ENCODE measurements around the gene MYEOV.

Gene MYEOV

DNA sequence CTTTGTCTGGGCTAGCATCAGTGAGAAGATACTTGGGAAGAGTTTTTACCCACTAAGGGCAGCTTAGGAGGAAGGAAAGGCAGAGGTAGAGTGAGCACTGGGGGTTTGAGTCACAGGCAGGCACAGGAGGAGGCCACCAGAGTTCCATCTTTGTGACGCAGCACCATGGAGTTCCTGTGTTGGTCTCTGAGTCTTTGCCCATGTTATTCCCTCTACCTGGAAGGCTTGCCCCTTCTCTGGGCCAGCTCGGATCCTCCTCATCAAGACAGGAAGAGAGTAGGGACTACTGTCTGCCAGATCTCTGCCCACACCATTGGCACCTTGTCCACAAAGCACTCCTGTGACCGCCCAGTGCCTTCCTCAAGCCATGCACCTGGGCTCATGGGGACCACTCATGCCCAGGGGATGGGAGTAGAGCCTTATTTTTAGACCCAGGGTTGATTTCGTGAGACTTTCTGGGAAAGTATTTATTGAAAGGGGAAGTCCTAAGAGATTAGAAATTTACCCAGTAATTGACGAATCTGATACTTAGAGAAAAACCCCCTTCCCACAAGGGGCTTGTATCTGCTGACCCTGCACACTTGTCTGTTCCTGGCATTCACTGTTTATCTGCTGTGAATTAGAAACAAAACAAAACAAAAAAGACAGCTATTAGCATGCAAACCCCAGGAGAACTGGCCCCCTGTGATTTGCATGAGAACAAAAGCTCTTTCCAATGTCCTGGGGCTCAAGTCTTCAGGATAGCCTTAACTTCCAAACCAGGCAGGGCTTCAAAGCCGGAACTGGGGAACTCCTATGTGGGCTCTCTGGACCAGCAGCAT, 35.9 kb upstream of the MYEOV start:
- DNase-seq (ENCODE audit: low read depth) = no peak
- no peak for TF ChIP-seq CTCF (conservative IDR thresholded peaks at IDR 0.05; ENCODE audit: control insufficient read depth, insufficient read depth, low read depth, low read length)
- no peak overlapping the region for H3K4me3 ChIP-seq (ENCODE audit: control insufficient read depth, low read depth, low read length)

DNA sequence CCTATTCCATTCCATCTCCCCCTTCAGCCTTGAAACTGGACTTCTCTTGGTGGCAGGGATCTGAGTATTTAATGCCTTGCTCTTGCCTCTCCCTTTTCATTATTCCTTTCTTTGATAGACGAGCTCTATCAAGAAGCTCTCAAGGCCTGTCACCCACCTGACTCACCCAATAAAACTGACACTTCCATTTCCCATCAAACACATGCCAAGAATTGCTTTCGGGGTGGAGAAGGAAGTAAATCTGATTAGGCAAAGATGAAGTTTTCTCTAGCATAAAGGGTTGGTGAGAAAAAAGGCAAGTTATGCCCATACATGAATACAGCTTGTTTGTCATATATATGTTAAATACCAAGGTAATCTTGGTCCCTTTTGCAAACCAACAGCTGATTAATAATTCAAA, 34.9 kb upstream of the MYEOV start:
- no peak overlapping the region for H3K4me3 ChIP-seq (ENCODE audit: control insufficient read depth, low read depth, low read length)
- DNase-seq (ENCODE audit: low read depth) = no peak
- TF ChIP-seq CTCF (conservative IDR thresholded peaks at IDR 0.05; ENCODE audit: control insufficient read depth, insufficient read depth, low read depth, low read length) = no peak

GRCh38 chr11:69260622-69261021, 33.3 kb upstream of the MYEOV start:
- DNase-seq (ENCODE audit: low read depth) = peak; percentile 2

GRCh38 chr11:69261116-69261515, 32.8 kb upstream of the MYEOV start:
- DNase-seq (ENCODE audit: low read depth) = no peak
- no peak for TF ChIP-seq CTCF (conservative IDR thresholded peaks at IDR 0.05; ENCODE audit: control insufficient read depth, insufficient read depth, low read depth, low read length)
- no peak overlapping the region for H3K4me3 ChIP-seq (ENCODE audit: control insufficient read depth, low read depth, low read length)

More at GRCh38 chr11:69260622-69261021, 33.3 kb upstream of the MYEOV start:
- no peak overlapping the region for H3K4me3 ChIP-seq (ENCODE audit: control insufficient read depth, low read depth, low read length)
- TF ChIP-seq CTCF (conservative IDR thresholded peaks at IDR 0.05; ENCODE audit: control insufficient read depth, insufficient read depth, low read depth, low read length) = no peak

DNA sequence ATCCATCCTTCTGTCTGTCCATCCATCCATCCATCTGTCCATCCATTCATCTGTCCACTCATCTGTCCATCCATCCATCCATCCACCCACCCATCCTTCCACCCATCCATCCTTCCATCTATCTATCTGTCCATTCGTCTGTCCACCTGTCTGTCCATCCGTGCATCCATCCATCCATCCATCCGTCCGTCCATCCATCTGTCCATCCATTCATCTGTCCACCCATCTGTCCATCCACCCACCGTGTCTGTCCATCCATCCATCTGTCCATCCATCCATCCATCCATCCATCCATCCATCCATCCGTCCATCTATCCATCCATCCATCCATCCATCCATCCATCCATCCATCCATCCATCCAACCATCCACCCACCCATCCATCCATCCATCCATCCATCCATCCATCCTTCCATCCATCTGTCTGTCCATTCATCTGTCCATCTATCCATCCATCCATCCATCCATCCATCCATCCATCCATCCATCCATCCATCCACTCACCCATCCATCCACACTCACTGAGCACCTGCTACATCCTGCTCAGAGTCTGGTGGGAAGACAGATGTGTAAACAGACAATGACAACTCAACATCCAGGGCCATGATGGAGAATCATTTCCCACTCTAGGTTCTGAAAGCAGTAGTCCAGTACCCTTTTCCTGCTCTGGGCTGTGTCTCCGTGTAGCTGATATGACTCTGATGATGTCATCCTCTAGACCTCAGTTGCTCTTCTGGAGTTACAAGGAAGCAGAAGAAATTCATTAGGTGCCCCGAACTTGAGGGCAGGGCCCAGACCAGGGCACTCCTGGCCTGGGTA, 30.8 kb upstream of the MYEOV start:
- no peak overlapping the region for H3K4me3 ChIP-seq (ENCODE audit: control insufficient read depth, low read depth, low read length)
- DNase-seq (ENCODE audit: low read depth) = no peak
- no peak for TF ChIP-seq CTCF (conservative IDR thresholded peaks at IDR 0.05; ENCODE audit: control insufficient read depth, insufficient read depth, low read depth, low read length)

- no peak for TF ChIP-seq CTCF (conservative IDR thresholded peaks at IDR 0.05; ENCODE audit: control insufficient read depth, insufficient read depth, low read depth, low read length)
- DNase-seq (ENCODE audit: low read depth) = no peak
- H3K4me3 ChIP-seq (ENCODE audit: control insufficient read depth, low read depth, low read length) = no peak overlapping the region
Observed at GRCh38 chr11:69263736-69264052, 30.3 kb upstream of the MYEOV start.

Data from fibroblast of mammary gland (primary cell).